ENCODE results near the gene LRP1-AS.

LRP1-AS gene

DNA sequence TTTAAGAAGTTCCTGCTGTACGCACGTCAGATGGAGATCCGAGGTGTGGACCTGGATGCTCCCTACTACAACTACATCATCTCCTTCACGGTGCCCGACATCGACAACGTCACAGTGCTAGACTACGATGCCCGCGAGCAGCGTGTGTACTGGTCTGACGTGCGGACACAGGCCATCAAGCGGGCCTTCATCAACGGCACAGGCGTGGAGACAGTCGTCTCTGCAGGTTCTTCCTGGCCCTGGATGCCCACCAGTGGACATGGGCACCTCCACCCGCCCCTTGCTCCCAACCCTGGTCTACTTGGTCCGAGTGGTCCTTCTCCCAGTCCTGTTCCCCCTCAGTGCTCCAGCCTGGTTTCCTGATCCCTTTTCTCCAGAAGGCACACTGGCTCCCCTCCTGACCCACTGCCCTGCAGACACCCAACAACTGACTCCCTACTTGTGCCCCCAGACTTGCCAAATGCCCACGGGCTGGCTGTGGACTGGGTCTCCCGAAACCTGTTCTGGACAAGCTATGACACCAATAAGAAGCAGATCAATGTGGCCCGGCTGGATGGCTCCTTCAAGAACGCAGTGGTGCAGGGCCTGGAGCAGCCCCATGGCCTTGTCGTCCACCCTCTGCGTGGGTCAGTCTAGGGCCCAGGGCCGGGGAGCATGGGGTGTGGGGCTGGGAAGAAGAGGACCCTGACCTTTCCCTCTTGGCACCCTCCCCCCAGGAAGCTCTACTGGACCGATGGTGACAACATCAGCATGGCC is 32.1 kb upstream of the LRP1-AS start:
- no peak for DNase-seq

- DNase-seq = no peak
These were observed 30.8 kb upstream of the LRP1-AS start for GRCh38 chr12:57178213-57178612.

- no peak for DNase-seq
These were observed 29.9 kb upstream of the LRP1-AS start for GRCh38 chr12:57177354-57177753.

- no peak for DNase-seq
These were observed 29.4 kb upstream of the LRP1-AS start for GRCh38 chr12:57176846-57177245.

- no peak for DNase-seq
These were observed 28.7 kb upstream of the LRP1-AS start for GRCh38 chr12:57176139-57176477.

GRCh38 chr12:57175428-57176138 is 28.2 kb upstream of the LRP1-AS start:
- peak; percentile 96 for DNase-seq

GRCh38 chr12:57173683-57174082 is 26.3 kb upstream of the LRP1-AS start:
- no peak for DNase-seq

DNA sequence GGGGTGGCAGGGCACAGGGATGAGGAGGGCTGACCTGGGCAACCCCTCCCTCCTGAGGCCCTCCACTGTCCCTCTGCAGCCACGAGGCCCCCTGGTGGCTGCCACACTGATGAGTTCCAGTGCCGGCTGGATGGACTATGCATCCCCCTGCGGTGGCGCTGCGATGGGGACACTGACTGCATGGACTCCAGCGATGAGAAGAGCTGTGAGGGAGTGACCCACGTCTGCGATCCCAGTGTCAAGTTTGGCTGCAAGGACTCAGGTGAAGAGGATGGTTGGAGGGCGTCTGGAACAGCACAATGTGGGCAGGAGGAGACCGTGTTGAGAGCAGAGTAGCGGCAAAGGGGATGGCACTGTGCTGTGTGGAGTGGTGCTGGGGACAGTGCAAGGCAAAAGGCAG is 25.7 kb upstream of the LRP1-AS start:
- DNase-seq = peak; percentile 46

- DNase-seq = no peak
These were observed 24.2 kb upstream of the LRP1-AS start for GRCh38 chr12:57171668-57172067.

GRCh38 chr12:57170927-57171326 is 23.5 kb upstream of the LRP1-AS start:
- DNase-seq = no peak

DNA sequence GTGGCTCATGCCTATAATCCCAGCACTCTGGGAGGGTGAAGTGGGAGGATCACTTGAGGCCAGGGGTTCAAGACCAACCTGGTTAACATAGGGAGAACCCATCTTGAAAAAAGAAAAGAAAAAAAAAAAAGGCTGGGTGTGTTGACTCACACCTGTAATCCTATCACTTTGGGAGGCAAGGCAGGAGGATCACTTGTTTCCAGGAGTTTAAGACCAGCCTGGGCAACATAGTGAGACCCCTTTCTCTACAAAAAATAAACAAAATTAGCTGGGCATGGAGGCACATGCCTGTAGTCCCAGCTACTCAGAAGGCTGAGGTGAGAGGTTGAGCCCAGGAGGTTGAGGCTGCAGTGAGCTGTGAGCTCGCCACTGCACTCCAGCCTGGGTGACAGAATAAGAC is 23.0 kb upstream of the LRP1-AS start:
- no peak for DNase-seq

DNA sequence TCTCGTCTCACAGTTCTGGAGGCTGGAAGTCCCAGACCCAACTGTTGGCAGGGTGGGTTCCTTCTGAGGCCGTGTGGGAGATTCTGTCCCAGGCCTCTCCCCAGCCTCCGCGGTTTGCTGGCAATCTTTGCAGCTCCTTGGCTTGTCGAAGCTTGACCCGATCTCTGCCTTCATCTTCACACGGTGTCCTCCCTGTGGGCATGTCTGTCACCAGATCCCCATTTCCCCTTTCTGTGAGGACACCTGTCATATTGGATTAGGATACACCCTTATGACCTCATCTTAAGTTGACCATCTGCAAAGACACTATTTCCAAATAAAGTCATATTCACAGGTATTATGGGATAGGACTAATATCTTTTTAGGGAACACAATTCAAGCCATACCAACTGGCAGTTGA is 22.6 kb upstream of the LRP1-AS start:
- DNase-seq = no peak

- no peak for DNase-seq
These were observed 21.8 kb upstream of the LRP1-AS start for GRCh38 chr12:57169046-57169795.

DNA sequence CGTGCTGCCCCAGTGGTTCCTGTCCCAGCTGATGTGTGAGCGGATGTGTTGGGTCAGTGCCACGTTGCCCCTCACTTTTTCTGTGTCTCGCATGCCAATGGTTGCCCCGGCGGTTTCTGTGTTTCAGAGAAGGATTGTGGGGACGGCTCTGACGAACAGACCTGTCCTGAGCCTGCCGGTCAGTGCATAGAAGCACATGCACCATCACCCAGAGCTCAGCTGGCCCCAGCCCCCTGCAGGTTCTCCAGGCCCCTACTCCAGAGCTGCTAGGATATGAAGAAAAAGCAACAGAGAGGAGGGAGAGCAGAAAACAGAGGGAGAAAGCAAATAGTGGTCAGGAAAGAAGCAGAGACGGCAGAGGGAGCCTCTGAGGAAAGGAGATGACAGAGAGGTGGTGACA is 20.6 kb upstream of the LRP1-AS start:
- DNase-seq = no peak

GRCh38 chr12:57166971-57167371 is 19.6 kb upstream of the LRP1-AS start:
- peak; percentile 63 for DNase-seq

GRCh38 chr12:57165741-57166140 is 18.3 kb upstream of the LRP1-AS start:
- peak; percentile 39 for DNase-seq

DNA sequence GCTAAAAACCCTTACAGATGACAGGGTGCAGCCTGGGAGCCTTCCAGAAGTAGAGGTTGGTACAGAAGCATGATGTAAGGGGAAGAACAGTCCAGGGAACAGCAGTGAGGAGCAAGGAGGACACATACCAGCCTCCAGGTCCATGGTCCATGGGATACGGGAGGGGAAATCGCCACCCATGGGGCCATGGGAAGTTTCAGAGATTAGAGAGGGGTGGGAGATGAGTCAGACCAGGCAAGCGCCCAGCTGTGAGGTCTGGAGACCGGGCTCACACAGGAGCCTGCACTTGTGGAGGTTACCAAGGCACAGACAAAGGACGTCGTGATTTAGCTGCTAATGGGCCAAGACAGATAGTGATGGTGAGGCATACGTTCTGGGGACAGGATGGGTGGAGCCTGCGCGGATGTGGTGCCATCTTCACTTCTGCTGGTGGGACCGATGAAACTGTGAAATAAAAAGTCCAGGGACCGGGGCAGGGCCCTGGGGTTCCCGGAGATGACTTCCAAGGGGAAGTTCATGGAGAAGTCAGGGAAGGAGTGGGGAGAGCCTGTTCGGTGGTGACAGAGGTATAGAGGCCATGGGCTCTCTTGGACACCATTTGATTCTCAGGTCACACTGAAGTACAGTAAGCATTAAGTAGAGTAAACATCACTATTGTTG is 17.7 kb upstream of the LRP1-AS start:
- DNase-seq = no peak

DNA sequence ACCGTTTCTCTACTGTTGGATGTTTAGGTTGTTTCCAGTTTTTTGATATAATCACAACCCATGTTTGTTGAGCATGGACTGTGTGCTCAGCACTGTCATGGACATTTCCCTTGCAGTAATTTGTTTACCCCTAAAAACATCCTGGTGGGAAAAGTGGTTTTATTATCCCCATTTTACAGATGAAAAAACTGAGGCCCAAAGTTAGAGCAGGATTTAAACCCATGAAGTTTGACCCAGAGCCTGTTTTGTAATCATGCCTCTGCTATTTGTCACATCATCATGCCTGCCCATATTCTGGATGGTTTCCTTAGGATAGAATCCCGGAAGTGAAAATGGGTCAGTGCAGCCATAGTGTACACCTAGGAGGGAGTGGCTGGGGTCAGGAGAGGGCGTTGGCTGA is 17.0 kb upstream of the LRP1-AS start:
- DNase-seq = no peak

DNA sequence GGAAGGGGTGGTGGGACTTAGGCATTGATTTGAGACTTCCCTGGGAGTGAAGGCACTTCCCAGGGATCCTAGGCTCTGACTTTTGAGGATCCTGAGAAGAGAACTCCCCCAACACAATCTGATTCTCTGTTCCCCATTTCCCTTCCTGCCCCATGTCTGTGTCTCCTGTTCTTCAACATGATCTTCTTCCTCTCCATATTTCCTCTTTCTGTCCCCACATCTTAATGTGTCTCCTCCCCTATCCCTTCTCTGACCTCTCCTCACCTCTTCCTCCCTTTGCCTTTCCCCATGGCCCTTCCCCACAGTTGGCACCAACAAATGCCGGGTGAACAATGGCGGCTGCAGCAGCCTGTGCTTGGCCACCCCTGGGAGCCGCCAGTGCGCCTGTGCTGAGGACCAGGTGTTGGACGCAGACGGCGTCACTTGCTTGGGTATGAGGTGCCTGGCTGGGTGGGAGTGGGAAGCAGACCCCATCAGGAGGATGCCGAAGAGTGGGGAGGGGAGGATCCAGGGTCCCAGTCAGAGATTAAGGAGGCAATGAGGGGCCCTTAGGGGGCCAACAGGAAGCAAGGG is 15.2 kb upstream of the LRP1-AS start:
- DNase-seq = no peak

DNA sequence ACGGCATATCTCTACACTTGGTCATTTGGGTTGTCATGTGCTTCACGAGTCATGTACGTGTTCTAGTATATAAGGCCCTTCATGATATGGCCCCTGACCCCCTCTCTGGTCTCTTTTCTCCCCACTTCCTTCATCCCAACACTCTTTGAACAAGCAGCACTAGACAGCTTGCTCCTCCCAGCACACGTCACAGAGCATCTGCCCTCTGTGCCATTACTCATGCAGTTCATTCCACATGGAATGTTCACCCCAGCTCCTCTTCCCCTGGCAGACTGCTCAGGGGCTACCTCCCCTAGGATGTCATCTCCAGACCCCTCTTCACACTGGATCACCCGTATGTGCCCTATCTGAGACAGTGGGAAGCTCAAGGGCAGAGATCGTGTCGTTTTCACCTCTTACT is 14.1 kb upstream of the LRP1-AS start:
- no peak for DNase-seq

DNA sequence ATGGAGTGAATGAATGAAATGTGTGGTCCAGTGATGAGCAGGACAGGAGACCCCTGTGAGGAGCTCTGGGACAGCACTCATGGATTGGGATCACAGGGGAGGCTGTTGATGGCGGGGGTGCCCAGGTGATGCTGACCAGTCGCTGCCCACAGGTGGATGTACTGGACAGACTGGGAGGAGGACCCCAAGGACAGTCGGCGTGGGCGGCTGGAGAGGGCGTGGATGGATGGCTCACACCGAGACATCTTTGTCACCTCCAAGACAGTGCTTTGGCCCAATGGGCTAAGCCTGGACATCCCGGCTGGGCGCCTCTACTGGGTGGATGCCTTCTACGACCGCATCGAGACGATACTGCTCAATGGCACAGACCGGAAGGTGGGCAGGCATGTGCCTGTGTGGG is 13.3 kb upstream of the LRP1-AS start:
- no peak for DNase-seq

- DNase-seq = no peak
These were observed 12.6 kb upstream of the LRP1-AS start for GRCh38 chr12:57160040-57160439.

GRCh38 chr12:57159311-57159710 is 11.9 kb upstream of the LRP1-AS start:
- no peak for DNase-seq

All from DMS53 (cell line).